H1 (cell line): ENCODE measurements around the gene PELI2. TPM values are rescaled to one million over a fixed set of nuclear protein-coding genes. Genes with fewer than 3 reads are reported as not detected.

Experiments used
- CTCF ChIA-PET: fragments of 300-600 bp; sonication (Branson Sonifier 250); formaldehyde crosslinking; loops from one replicate; lab custom pipeline; 2021; ENCODE audit not compliant: partially characterized antibody; lab: Charles Lee
- POLR2A ChIA-PET: fragments of 300-600 bp; sonication (Branson Sonifier 250); formaldehyde crosslinking; loops from one replicate; lab custom pipeline; 2021; ENCODE audit warnings: inconsistent platforms; ENCODE audit not compliant: partially characterized antibody; lab: Charles Lee
- DNase-seq, 2 experiments: peaks; one replicate each; pipeline versions ENCODE4 v3.0.0 to v3.0.0-alpha.2; 2010 to 2022; ENCODE audit warnings: low spot score in 2 of 2, low read depth in 1 of 2, mixed read lengths in 1 of 2
- FAIRE-seq: peaks from 2 replicates; lab custom pipeline; 2011; peaks lifted over from hg19 to GRCh38; lab: Jason Lieb, UNC
- H2AFZ ChIP-seq: 2 replicates; pipeline ENCODE4 v1.8.1; 2012; ENCODE audit warnings: low read length, inconsistent platforms
- H2AK5ac ChIP-seq: 2 replicates; pipeline ENCODE4 v1.6.1; 2013; ENCODE audit warnings: low read depth, low read length
- H2BK120ac ChIP-seq: replicated peaks from 2 replicates; pipeline ENCODE3; 2013; ENCODE audit warnings: low read depth, low read length, inconsistent platforms
- H2BK12ac ChIP-seq: 2 replicates; pipeline ENCODE4 v1.6.1; 2013; ENCODE audit warnings: low read depth, low read length
- H2BK15ac ChIP-seq: 2 replicates; pipeline ENCODE4 v1.6.1; 2013; ENCODE audit warnings: low read length
- H2BK20ac ChIP-seq: 2 replicates; pipeline ENCODE4 v1.6.1; 2013; ENCODE audit warnings: low read length
- H2BK5ac ChIP-seq: 2 replicates; pipeline ENCODE4 v1.6.1; 2013; ENCODE audit warnings: low read depth, low read length
- H3K14ac ChIP-seq: 2 replicates; pipeline ENCODE4 v1.6.1; 2013; ENCODE audit warnings: inconsistent platforms; ENCODE audit not compliant: insufficient read length
- H3K18ac ChIP-seq: 2 replicates; pipeline ENCODE4 v1.6.1; 2013; ENCODE audit warnings: low read length; ENCODE audit errors: extremely low read depth
- H3K23ac ChIP-seq: 2 replicates; pipeline ENCODE4 v1.6.1; 2013; ENCODE audit warnings: inconsistent platforms; ENCODE audit not compliant: insufficient read length
- H3K23me2 ChIP-seq: 2 replicates; pipeline ENCODE4 v1.6.1; 2013; ENCODE audit warnings: low read depth, low read length
- H3K27ac ChIP-seq: 2 replicates; pipeline ENCODE4 v1.6.1; 2011; ENCODE audit warnings: low read depth, low read length, inconsistent platforms
- H3K27me3 ChIP-seq, 4 experiments: replicated peaks in 1 of 4; 1 replicate in 1 of 4; 2 replicates in 3 of 4; pipeline versions ENCODE4 v1.6.1 to v1.8.1; 2011 to 2013; ENCODE audit warnings: low read length in 3 of 4, mild to moderate bottlenecking in 3 of 4, inconsistent platforms in 2 of 4, mixed read lengths in 2 of 4, moderate library complexity in 1 of 4; ENCODE audit not compliant: control insufficient read depth in 3 of 4, insufficient read depth in 3 of 4; ENCODE audit errors: extremely low read depth in 1 of 4
- H3K36me3 ChIP-seq, 4 experiments: 2 replicates each; pipeline versions ENCODE4 v1.6.1 to v1.8.1; 2011 to 2013; ENCODE audit warnings: mild to moderate bottlenecking in 4 of 4, low read length in 3 of 4, moderate library complexity in 2 of 4, control low read depth in 1 of 4, inconsistent platforms in 1 of 4; ENCODE audit not compliant: insufficient read depth in 4 of 4, control insufficient read depth in 2 of 4
- H3K4ac ChIP-seq: replicated peaks from 2 replicates; pipeline ENCODE3; 2013; ENCODE audit warnings: low read length, low read depth, mixed read lengths, inconsistent platforms; ENCODE audit not compliant: insufficient read length
- H3K4me1 ChIP-seq, 4 experiments: replicated peaks in 1 of 4; 1 replicate in 1 of 4; 2 replicates in 3 of 4; pipeline versions ENCODE4 v1.6.1 to v1.8.1; 2011 to 2013; ENCODE audit warnings: low read length in 3 of 4, inconsistent platforms in 2 of 4, mixed read lengths in 1 of 4; ENCODE audit not compliant: insufficient read depth in 4 of 4, control insufficient read depth in 3 of 4
- H3K4me2 ChIP-seq, 2 experiments: 2 replicates each; pipeline versions ENCODE4 v1.6.1 to v1.8.1; 2011 to 2013; ENCODE audit warnings: low read depth in 2 of 2, low read length in 2 of 2, control low read depth in 1 of 2, inconsistent platforms in 1 of 2, mild to moderate bottlenecking in 1 of 2; ENCODE audit not compliant: insufficient read depth in 1 of 2
- H3K4me3 ChIP-seq, 4 experiments: fragments of 200-600, 300-600 bp in 1 of 4; sonication (generic), shearing (Covaris generic), sonication (Bioruptor Twin) in 1 of 4; 2 replicates each; pipeline versions ENCODE4 v1.5.1 to v1.8.1; 2011 to 2016; ENCODE audit warnings: low read length in 4 of 4, low read depth in 3 of 4, control low read depth in 2 of 4, inconsistent platforms in 2 of 4, mild to moderate bottlenecking in 2 of 4, mixed read lengths in 1 of 4, moderate library complexity in 1 of 4; ENCODE audit not compliant: insufficient read depth in 2 of 4; ENCODE audit errors: extremely low read depth in 1 of 4
- H3K56ac ChIP-seq: replicated peaks from 2 replicates; pipeline ENCODE3; 2013; ENCODE audit warnings: low read depth, mild to moderate bottlenecking, mixed read lengths, low read length, inconsistent platforms; ENCODE audit not compliant: insufficient read length
- H3K79me1 ChIP-seq: 2 replicates; pipeline ENCODE4 v1.6.1; 2013; ENCODE audit warnings: low read depth, low read length, control low read depth
- H3K79me2 ChIP-seq, 2 experiments: 2 replicates each; pipeline versions ENCODE4 v1.6.1 to v1.8.1; 2012 to 2013; ENCODE audit warnings: low read length in 2 of 2, mild to moderate bottlenecking in 2 of 2, inconsistent platforms in 1 of 2; ENCODE audit not compliant: insufficient read depth in 2 of 2, control insufficient read depth in 1 of 2
- H3K9ac ChIP-seq, 4 experiments: replicated peaks in 1 of 4; 1 replicate in 1 of 4; 2 replicates in 3 of 4; pipeline versions ENCODE4 v1.6.1 to v1.8.1; 2011 to 2013; ENCODE audit warnings: low read depth in 3 of 4, low read length in 3 of 4, control low read depth in 2 of 4, mild to moderate bottlenecking in 2 of 4, moderate library complexity in 2 of 4, inconsistent platforms in 1 of 4; ENCODE audit errors: extremely low read depth in 1 of 4
- H3K9me3 ChIP-seq, 2 experiments: 2 replicates each; pipeline versions ENCODE4 v1.6.1 to v1.8.1; 2012 to 2013; ENCODE audit warnings: mild to moderate bottlenecking in 2 of 2, moderate library complexity in 2 of 2, control low read depth in 1 of 2, inconsistent platforms in 1 of 2, low read depth in 1 of 2, low read length in 1 of 2, mixed read lengths in 1 of 2; ENCODE audit not compliant: insufficient read depth in 2 of 2
- H4K20me1 ChIP-seq, 2 experiments: replicated peaks in 1 of 2; 2 replicates each; pipeline versions ENCODE3 to v1.8.1; 2011 to 2013; ENCODE audit warnings: inconsistent platforms in 2 of 2, low read length in 2 of 2, mild to moderate bottlenecking in 1 of 2; ENCODE audit not compliant: insufficient read depth in 2 of 2, control insufficient read depth in 1 of 2
- H4K5ac ChIP-seq: 2 replicates; pipeline ENCODE4 v1.6.1; 2013; ENCODE audit warnings: low read length, low read depth, mixed read lengths, inconsistent platforms; ENCODE audit not compliant: insufficient read length
- H4K8ac ChIP-seq: 2 replicates; pipeline ENCODE4 v1.8.0; 2013; ENCODE audit warnings: mild to moderate bottlenecking, moderate library complexity, low read length, inconsistent platforms; ENCODE audit not compliant: insufficient read depth; ENCODE audit errors: extremely low read depth
- H4K91ac ChIP-seq: replicated peaks from 2 replicates; pipeline ENCODE3; 2013; ENCODE audit warnings: low read length, mixed read lengths, inconsistent platforms; ENCODE audit not compliant: insufficient read length
- ASH2L ChIP-seq: fragments of 200-600, 300-600 bp; sonication (generic); IDR thresholded peaks from one replicate; pipeline ENCODE4 v1.7.1; 2017; ENCODE audit warnings: low read length
- CREB1 ChIP-seq: IDR thresholded peaks from 2 replicates; pipeline ENCODE4 v1.6.1; 2012; ENCODE audit warnings: inconsistent platforms
- FOSL1 ChIP-seq: IDR thresholded peaks from 2 replicates; pipeline ENCODE4 v1.6.1; 2011; ENCODE audit warnings: mild to moderate bottlenecking, low read depth, low read length, moderate library complexity; ENCODE audit not compliant: insufficient read depth
- JUND ChIP-seq: IDR thresholded peaks from 2 replicates; pipeline ENCODE4 v1.6.1; 2011; ENCODE audit warnings: mild to moderate bottlenecking, improper control_type of control experiment, low read length
- RAD21 ChIP-seq, 2 experiments: IDR thresholded peaks in 1 of 2; conservative IDR thresholded peaks in 1 of 2; 2 replicates each; pipeline ENCODE4 v1.6.1; 2011; ENCODE audit warnings: low read depth in 2 of 2, low read length in 2 of 2, improper control_type of control experiment in 1 of 2, inconsistent platforms in 1 of 2, mild to moderate bottlenecking in 1 of 2, moderate library complexity in 1 of 2
- RXRA ChIP-seq: IDR thresholded peaks from 2 replicates; pipeline ENCODE4 v1.6.1; 2011; ENCODE audit warnings: low read depth, mild to moderate bottlenecking, low read length, moderate library complexity; ENCODE audit not compliant: insufficient read depth
- ZNF274 ChIP-seq: IDR thresholded peaks from 2 replicates; pipeline ENCODE4 v1.7.0; 2012; ENCODE audit warnings: low read length, borderline replicate concordance; ENCODE audit errors: extremely low read depth
- WGBS, 2 experiments: shearing (Covaris generic) in 1 of 2; methylation state at CpG; one replicate each; pipeline versions ENCODE4 v1.1.6 to v1.1.7; 2013 to 2015; ENCODE audit warnings: low lambda C conversion rate in 2 of 2, mixed read lengths in 2 of 2, inconsistent platforms in 1 of 2, low coverage in 1 of 2, missing lambda C conversion rate in 1 of 2; ENCODE audit not compliant: insufficient replicate concordance in 2 of 2, insufficient coverage in 1 of 2, insufficient read length in 1 of 2; ENCODE audit errors: extremely low coverage in 1 of 2, missing lambda C conversion rate in 1 of 2; 5-methylcytosine and 5-hydroxymethylcytosine counted together
- polyA plus RNA-seq, 7 experiments: library from polyadenylated mRNA; depleted of rRNA in 3 of 7; stranded (reverse) in 5 of 7; unstranded in 2 of 7; fragments of >200 nt in 5 of 7; fragments of 200-250 nt in 2 of 7; gene quantifications; 1 replicate in 5 of 7; 2 replicates in 1 of 7; 4 replicates in 1 of 7; pipeline versions ENCODE4 v1.2.1 to v1.2.3, GENCODE V29; 2011 to 2013; ENCODE audit warnings: missing spikeins in 2 of 7, mixed read lengths in 2 of 7
- total RNA-seq: library from RNA; stranded (reverse); fragmentation: NEBNext Ultra II Directional; extraction: Animal tissue kit (Norgen Biotek cat#: 25700); gene quantifications from 2 replicates; pipeline ENCODE4 v1.2.1, GENCODE V29; 2021

The PELI2 gene
- total and polyA plus RNA-seq, 2 of the 8 experiments (the other 6 are each of a cell fraction or from before 2014, with no cell fraction given): 14.6 to 25.7 TPM

DNA sequence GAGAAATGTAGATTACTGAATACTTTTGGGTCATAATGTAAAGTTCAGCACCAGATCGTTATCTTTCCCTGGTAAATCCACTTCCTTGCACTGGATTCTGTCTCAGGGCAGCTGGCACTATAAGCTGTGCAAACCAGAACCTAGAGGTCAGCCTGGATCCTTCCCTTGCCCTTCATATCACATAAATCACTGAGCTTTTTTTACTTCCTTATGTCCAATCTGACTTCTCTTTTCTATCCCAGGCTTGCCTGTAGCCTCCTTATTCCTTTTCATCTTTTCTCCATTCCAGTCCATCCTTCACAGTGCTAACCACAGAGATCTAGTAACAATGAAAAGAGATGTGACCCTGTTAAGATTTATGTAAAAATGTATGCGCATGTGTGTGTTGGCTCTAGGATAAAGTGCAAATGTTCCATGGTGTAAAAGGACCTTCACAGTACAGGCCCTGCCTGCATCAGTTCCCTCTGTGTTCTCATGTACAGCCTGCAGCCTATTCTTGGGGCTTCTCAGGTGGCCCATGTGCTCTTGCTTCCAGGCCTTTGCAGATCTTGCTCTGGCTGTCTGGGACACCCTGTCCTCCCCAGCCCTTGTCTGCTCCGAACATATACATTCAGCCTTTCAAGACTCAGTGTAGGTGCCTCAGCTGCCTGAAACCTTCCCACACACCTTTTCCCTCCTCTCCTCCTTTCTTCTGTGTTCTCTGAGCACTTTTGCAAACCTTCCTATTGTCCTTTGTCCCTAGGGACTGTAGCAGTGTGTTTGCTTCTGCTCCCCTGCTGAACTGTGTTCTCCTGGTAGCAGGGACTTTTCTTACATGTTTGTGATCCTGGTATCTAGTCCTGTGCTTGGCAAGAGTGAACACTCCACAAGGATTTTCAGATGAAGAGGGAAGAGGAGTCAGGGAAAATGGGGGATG, 30.0 kb downstream of the PELI2 start:
- POLR2A ChIA-PET: no interaction called here
- no peak overlapping the region for H3K23ac ChIP-seq
- CTCF ChIA-PET: interaction anchor here (1.4 kb wide), 1 partner anchor 11 kb away, joined by 4 read pairs; no protein-coding TSS in a partner anchor

More for the DNA sequence above, 30.0 kb downstream of the PELI2 start:
- Histone ChIP-seq H3K27me3 (no peaks in the 10 kb centered on the region), H2BK5ac (peak overlapping the region; percentile 63), H2AK5ac (peak overlapping the region; percentile 57), H2BK120ac (no peak overlapping the region), H4K20me1 (peaks cover 0 to 3% of the 10 kb centered on the region in 2 experiments), H3K27ac (peak overlapping the region; percentile 39; the same call in 1 of the 2 replicates), H2BK20ac (no peak overlapping the region), H3K36me3 (no peaks in the 10 kb centered on the region), H3K4me1 (peaks cover 4 to 12% (median 7%) of the 10 kb centered on the region in 4 experiments; a peak in 6 of 7 replicates), H3K14ac (no peak overlapping the region), H2BK15ac (no peak overlapping the region), H3K23me2 (no peaks in the 10 kb centered on the region), H4K8ac (no peak overlapping the region), H3K18ac (peak overlapping the region; percentile 26; the same call in 1 of the 2 replicates), H3K4me3 (no peak overlapping the region), H2AFZ (no peak overlapping the region; the same call in 1 of the 2 replicates), H3K79me1 (peaks cover 6% of the 10 kb centered on the region), H2BK12ac (no peak overlapping the region; the same call in 1 of the 2 replicates), H3K79me2 (peaks cover 3 to 93% of the 10 kb centered on the region in 2 experiments; a peak in 3 of 4 replicates), H4K91ac (peak overlapping the region; percentile 19), H3K4me2 (peak overlapping the region; percentile 18 to 47; a peak in 2 of 4 replicates), H4K5ac (peak overlapping the region; percentile 6), H3K56ac (no peak overlapping the region), H3K9ac (peak overlapping the region in 1 of 4 experiments; percentile 18; a peak in 3 of 7 replicates), H3K9me3 (no peaks in the 10 kb centered on the region), H3K4ac (no peak overlapping the region)
- FAIRE-seq (no peak), DNase-seq (no peak)
- TF ChIP-seq JUND (no peak), RAD21 (IDR thresholded peaks at IDR 0.05 in 1 of 2, conservative IDR thresholded peaks at IDR 0.05 in 1 of 2; ENCODE audit: low read depth in 2 of 2, low read length in 2 of 2) (no peak), CREB1 (no peak), ZNF274 (no peak), RXRA (no peak), FOSL1 (no peak), ASH2L (no peak)
- 85% methylated on average over 3 of the region's 3 CpGs; no CpG with 5 or more reads in 1 of the 2 experiments for WGBS, 2 experiments
